Keratinocyte (primary cell): ENCODE measurements around the gene NBEA.

Experiments used
- EZH2 ChIP-seq: IDR thresholded peaks from one replicate; pipeline ENCODE4 v1.6.1; 2012; ENCODE audit warnings: inconsistent platforms, mild to moderate bottlenecking, low read length, moderate library complexity
- TF ChIP-seq, protein P1 (sequence below), 3 experiments: IDR thresholded peaks in 1 of 3; conservative IDR thresholded peaks in 1 of 3; optimal IDR thresholded peaks in 1 of 3; 2 replicates in 2 of 3; 3 replicates in 1 of 3; pipeline versions ENCODE3 to v1.5.1; 2011; ENCODE audit warnings: low read length in 3 of 3, mild to moderate bottlenecking in 3 of 3, moderate library complexity in 2 of 3, control low read depth in 1 of 3, inconsistent platforms in 1 of 3; ENCODE audit not compliant: insufficient read depth in 2 of 3; ENCODE audit errors: extremely low read depth in 1 of 3

DNA sequence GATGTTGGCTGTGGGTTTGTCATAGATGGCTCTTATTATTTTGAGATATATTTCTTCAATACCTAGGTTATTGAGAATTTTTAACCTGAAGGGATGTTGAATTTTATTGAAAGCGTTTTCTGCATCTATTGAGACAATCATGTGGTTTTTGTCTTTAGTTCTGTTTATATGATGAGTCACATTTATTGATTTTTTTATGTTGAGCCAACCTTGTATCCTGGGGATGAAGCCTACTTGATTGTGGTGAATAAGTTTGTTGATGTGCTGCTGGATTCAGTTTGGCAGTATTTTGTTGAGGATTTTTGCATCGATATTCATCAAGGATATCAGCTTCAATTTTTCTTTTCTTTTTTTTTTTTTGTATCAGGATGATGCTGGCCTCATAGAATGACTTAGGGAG is 29.4 kb downstream of the NBEA start:
- TF ChIP-seq, protein P1, sequence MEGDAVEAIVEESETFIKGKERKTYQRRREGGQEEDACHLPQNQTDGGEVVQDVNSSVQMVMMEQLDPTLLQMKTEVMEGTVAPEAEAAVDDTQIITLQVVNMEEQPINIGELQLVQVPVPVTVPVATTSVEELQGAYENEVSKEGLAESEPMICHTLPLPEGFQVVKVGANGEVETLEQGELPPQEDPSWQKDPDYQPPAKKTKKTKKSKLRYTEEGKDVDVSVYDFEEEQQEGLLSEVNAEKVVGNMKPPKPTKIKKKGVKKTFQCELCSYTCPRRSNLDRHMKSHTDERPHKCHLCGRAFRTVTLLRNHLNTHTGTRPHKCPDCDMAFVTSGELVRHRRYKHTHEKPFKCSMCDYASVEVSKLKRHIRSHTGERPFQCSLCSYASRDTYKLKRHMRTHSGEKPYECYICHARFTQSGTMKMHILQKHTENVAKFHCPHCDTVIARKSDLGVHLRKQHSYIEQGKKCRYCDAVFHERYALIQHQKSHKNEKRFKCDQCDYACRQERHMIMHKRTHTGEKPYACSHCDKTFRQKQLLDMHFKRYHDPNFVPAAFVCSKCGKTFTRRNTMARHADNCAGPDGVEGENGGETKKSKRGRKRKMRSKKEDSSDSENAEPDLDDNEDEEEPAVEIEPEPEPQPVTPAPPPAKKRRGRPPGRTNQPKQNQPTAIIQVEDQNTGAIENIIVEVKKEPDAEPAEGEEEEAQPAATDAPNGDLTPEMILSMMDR (optimal IDR thresholded peaks at IDR 0.05 in 1 of 3, IDR thresholded peaks at IDR 0.05 in 1 of 3, conservative IDR thresholded peaks at IDR 0.05 in 1 of 3; ENCODE audit: extremely low read depth in 1 of 3, insufficient read depth in 2 of 3, low read length in 3 of 3), result no peak
- TF ChIP-seq EZH2, result no peak
